ENCODE data around the gene HOXB1.
A peak's percentile ranks its signal among the peaks of the same experiment; 100 is the strongest.

The HOXB1 gene

DNA sequence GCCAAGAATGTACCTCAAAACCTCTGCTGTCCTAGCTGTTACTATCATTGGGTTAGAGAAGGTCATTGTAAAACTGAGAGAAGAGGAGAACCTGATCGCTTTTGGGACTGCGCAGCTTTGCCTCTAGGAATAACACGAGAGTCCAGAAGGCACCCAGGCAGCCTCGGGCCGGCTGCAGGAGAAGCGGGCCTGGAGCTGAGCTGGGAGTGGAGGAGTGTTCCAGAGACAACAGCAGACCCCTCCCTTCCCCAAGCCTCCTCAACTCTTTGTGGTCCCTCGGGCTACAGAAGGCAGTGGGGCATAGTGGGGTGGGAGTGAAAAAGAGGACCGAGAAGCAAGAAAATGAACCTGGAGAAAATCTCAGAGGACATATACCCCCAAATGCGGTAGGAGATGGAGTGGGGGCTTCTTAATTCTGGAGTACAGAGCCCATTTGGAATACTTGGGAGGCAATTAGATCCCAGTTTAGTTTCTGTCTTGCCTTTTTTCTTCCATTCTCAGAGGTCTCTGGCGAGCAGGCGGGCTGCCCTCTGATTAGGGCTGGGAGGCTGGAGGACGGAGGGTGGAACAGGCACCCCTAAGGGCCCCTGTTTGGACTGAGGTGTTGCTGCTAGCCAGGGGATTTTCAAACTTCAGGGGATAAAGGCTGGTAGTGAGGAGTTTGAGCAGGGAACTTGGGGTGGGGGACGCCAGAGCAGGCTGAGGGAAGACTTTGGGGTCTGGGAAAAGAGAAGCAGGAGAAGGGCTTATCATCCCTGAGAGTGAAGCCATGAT lies 27.4 kb upstream of the HOXB1 start:
- H3K27me3 ChIP-seq (ENCODE audit: insufficient read depth, low read length), result peaks cover 100% of the 10 kb centered on the region
- no peaks in the 10 kb centered on the region for H3K36me3 ChIP-seq (ENCODE audit: insufficient read depth, low read length)
- no peaks in the 10 kb centered on the region; the same call in 1 of the 2 replicates for H3K4me1 ChIP-seq (ENCODE audit: insufficient read depth, low read length)
- no peak overlapping the region for H3K9ac ChIP-seq (ENCODE audit: low read depth, low read length)
- H3K4me3 ChIP-seq (ENCODE audit: low read length), result no peak overlapping the region
- H3K27ac ChIP-seq (ENCODE audit: low read depth, low read length), result no peak overlapping the region
- H3K9me3 ChIP-seq (ENCODE audit: insufficient read depth, low read depth, low read length), result no peaks in the 10 kb centered on the region
- WGBS, result 12% methylated on average over 13 of the region's 13 CpGs

DNA sequence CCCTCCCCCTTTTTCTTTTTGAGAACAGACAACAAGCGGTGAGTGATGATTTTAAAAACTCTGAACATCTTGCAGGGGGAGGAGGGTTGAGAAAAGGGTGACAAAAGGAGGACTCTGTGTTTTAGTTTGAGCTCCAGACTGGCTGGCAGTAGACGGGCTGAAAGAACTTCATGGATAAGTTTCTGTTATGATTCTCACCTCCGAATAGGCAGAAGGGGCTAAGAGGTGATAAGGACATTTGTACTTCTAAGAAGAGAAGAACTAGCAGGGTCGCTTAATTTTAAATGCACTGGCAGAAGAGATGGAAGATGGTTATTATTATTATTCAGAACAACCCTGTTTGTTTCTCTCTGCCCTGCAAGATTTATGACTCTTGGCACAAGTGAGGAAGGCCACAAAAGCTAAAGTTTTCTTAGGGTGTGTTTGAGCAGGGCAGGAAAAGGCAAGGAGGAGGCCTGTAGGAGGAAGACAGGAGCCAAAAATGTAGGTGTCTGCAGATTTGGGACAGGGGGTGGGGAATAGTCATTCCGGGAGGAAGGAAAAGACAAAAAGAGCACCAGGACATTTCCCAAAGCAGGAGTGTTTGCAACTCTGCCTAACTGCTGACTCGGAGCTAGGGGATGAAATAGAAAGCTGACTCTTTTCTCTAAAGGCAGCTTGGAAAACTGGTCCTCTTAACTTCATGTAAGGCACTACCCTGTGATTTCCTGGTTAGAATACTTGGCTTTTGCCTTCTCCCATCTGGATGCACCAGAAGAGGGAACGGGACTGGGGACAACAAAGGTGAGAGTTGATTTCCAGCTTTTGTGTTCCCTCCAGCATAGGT lies 26.0 kb upstream of the HOXB1 start:
- WGBS, result 13% methylated on average over 7 of the region's 7 CpGs

DNA sequence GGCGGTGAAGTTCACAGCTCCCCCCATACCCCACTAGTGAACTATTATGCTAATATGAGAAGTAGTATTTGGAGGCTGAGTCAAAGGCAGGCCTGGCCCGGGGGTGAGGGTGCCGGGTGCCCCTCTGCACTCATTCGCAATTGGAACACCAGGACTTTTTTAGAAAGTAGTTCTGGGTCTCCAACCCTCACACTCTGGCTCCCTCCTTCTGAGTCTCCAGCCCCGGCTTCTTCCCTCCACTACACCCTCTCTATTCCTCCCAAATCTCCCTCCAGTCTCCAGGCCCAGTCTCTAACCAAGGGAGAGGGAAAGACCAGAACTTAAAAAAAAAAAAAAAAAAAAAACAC lies 25.4 kb upstream of the HOXB1 start:
- no peaks in the 10 kb centered on the region for H3K9me3 ChIP-seq (ENCODE audit: insufficient read depth, low read depth, low read length)
- WGBS, result 3% methylated on average over 4 of the region's 5 CpGs
- H3K4me3 ChIP-seq (ENCODE audit: low read length), result no peak overlapping the region
- H3K27me3 ChIP-seq (ENCODE audit: insufficient read depth, low read length), result peaks cover 100% of the 10 kb centered on the region
- no peak overlapping the region for H3K27ac ChIP-seq (ENCODE audit: low read depth, low read length)
- H3K36me3 ChIP-seq (ENCODE audit: insufficient read depth, low read length), result no peaks in the 10 kb centered on the region
- H3K4me1 ChIP-seq (ENCODE audit: insufficient read depth, low read length), result peaks cover 8% of the 10 kb centered on the region; the same call in 1 of the 2 replicates
- H3K9ac ChIP-seq (ENCODE audit: low read depth, low read length), result no peak overlapping the region

More for the DNA sequence above, 26.0 kb upstream of the HOXB1 start:
- H3K27me3 ChIP-seq (ENCODE audit: insufficient read depth, low read length), result peaks cover 100% of the 10 kb centered on the region
- H3K27ac ChIP-seq (ENCODE audit: low read depth, low read length), result no peak overlapping the region
- H3K9me3 ChIP-seq (ENCODE audit: insufficient read depth, low read depth, low read length), result no peaks in the 10 kb centered on the region
- H3K4me3 ChIP-seq (ENCODE audit: low read length), result no peak overlapping the region
- no peak overlapping the region for H3K9ac ChIP-seq (ENCODE audit: low read depth, low read length)
- peaks cover 8% of the 10 kb centered on the region; the same call in 1 of the 2 replicates for H3K4me1 ChIP-seq (ENCODE audit: insufficient read depth, low read length)
- no peaks in the 10 kb centered on the region for H3K36me3 ChIP-seq (ENCODE audit: insufficient read depth, low read length)

DNA sequence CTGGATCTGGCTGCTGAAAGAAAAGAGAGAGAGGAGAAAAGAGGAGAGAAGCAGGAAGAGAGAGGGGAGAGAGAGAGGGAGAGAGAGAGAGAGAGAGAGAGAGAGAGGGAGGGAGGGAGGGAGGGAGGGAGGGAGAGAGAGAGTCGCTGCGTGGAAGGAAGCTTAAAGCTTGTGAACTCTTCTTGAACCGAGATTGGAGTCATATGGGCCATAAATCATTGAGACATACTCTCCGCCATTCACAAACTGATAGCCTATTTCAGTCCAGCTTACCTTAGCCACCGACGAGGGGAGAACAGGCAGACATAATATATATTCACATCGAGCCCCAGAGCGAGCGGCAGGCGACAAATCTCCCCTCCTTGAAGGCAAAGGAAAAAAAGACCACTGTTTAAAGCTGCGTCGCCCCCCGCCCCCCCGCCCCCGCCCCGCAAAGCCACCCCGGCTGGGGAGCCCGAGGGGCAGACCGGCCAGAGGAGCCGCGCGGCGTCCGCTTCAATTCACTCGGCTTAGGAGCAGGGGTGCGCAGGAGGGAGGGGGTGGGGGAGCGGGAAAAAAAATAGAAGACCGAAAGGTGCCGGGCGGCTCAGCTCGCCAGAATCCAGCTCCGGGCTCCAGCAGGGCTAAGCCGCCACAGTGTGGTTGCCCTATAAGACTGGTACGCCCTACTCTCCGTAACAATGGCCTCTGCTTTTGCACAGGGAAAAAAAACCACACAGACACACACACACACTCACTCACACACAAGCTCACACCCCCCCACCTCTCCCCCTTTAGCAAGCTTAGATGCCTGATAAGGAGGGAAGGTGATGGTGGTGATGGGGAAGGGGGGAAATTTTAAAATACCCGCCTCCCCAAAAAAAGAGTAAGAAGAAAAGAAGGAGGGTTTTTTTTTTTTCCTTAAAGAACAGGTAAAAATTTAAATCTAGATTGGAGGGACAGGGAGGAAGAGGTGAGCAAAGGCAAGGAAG lies 24.7 kb upstream of the HOXB1 start:
- no peak overlapping the region for H3K27ac ChIP-seq (ENCODE audit: low read depth, low read length)
- H3K36me3 ChIP-seq (ENCODE audit: insufficient read depth, low read length), result no peaks in the 10 kb centered on the region
- under 1% methylated on average over 35 of the region's 36 CpGs for WGBS
- H3K27me3 ChIP-seq (ENCODE audit: insufficient read depth, low read length), result peaks cover 100% of the 10 kb centered on the region
- H3K4me3 ChIP-seq (ENCODE audit: low read length), result peak overlapping the region; percentile 29; the same call in 1 of the 2 replicates
- peaks cover 8% of the 10 kb centered on the region for H3K4me1 ChIP-seq (ENCODE audit: insufficient read depth, low read length)
- H3K9ac ChIP-seq (ENCODE audit: low read depth, low read length), result no peak overlapping the region
- no peaks in the 10 kb centered on the region for H3K9me3 ChIP-seq (ENCODE audit: insufficient read depth, low read depth, low read length)

DNA sequence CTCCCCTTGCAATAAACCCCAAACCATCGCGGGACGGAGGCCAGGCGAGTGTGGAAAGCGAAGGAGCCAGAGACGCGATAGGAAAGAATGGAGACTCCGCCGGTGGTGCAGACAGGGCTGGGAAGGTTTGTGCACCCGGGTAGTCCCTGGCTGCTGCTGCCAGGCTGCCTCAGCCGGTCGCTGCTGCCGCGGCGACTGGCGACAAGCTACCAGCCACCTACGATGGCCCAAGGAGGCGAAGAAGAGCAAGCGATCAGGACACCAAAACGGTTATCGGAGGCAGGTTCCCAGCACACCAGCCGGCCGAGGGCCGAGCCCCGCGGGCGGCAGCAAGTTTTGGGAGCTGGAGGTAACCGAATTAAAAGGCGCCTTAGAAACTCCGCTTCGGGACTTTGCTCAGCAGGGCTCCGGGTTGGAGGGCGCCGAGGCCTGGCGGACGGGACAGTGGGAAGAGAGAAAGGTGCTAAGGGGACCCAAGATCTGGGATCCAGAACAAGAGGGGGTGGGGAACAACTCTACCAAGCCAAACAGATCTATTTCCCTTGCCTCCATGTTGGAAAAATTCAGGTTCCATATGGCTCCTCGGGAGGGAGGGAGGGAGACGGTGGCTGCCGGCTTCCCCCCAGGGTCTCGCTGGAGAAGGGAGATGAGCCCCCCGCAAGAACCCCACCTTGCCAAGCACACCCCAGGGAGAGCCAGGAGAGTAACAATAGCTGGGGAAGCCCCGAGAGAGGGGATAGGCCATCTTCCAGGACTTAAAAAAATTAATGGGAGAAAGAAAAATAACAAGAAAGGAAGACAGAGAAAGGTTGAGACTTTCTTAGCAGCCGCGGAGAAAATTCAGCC lies 23.8 kb upstream of the HOXB1 start:
- 1% methylated on average over 42 of the region's 44 CpGs for WGBS
- Histone ChIP-seq H3K4me3 (ENCODE audit: low read length) (peak overlapping the region; percentile 29), H3K27ac (ENCODE audit: low read depth, low read length) (no peak overlapping the region), H3K9ac (ENCODE audit: low read depth, low read length) (no peak overlapping the region; the same call in 1 of the 2 replicates), H3K27me3 (ENCODE audit: insufficient read depth, low read length) (peaks cover 100% of the 10 kb centered on the region), H3K4me1 (ENCODE audit: insufficient read depth, low read length) (peaks cover 13% of the 10 kb centered on the region), H3K36me3 (ENCODE audit: insufficient read depth, low read length) (no peaks in the 10 kb centered on the region), H3K9me3 (ENCODE audit: insufficient read depth, low read depth, low read length) (no peaks in the 10 kb centered on the region)

DNA sequence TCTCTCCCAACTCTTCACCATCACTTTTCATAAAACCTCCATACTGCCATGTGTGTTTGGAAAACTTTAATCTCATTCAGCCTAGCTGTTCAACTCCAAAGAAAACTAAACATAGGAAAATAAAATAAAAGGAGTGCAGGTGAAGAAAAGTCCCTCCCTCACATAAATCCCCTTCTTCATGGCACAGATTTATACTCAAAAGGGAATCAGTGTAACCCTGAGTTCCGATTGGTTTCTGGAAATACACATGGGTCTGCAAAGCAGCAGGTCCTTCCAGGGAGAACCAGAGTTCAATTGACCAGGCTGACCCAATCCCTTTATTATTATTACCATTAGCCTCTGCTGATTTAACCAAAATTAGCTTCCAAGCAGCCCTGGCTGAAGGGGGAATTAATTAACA lies 23.0 kb upstream of the HOXB1 start:
- H3K9me3 ChIP-seq (ENCODE audit: insufficient read depth, low read depth, low read length), result no peaks in the 10 kb centered on the region
- H3K27ac ChIP-seq (ENCODE audit: low read depth, low read length), result no peak overlapping the region
- 22% methylated on average over 1 of the region's 1 CpG for WGBS
- H3K36me3 ChIP-seq (ENCODE audit: insufficient read depth, low read length), result no peaks in the 10 kb centered on the region
- peaks cover 100% of the 10 kb centered on the region for H3K27me3 ChIP-seq (ENCODE audit: insufficient read depth, low read length)
- H3K9ac ChIP-seq (ENCODE audit: low read depth, low read length), result no peak overlapping the region
- H3K4me3 ChIP-seq (ENCODE audit: low read length), result no peak overlapping the region; the same call in 1 of the 2 replicates
- H3K4me1 ChIP-seq (ENCODE audit: insufficient read depth, low read length), result peaks cover 21% of the 10 kb centered on the region

DNA sequence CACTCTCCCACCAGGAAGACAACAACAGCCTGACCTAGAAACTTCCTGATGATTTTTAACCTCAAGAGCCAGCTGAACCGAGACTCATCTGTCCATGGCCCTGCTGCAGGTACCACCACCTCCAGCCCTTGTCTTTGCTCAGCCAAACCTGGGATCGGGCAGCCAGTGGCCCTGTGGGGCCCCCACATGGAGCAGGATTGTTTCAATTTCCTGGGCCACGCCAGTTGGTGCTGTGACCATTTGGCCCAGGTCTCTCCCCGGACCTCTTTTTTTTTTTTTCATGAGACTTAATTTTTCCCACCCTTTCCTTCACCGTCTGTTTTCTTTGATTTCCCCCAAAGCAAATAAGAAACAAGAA lies 22.4 kb upstream of the HOXB1 start:
- Histone ChIP-seq H3K27ac (ENCODE audit: low read depth, low read length) (no peak overlapping the region), H3K4me3 (ENCODE audit: low read length) (no peak overlapping the region), H3K27me3 (ENCODE audit: insufficient read depth, low read length) (peaks cover 100% of the 10 kb centered on the region), H3K4me1 (ENCODE audit: insufficient read depth, low read length) (peaks cover 26% of the 10 kb centered on the region), H3K9ac (ENCODE audit: low read depth, low read length) (no peak overlapping the region), H3K9me3 (ENCODE audit: insufficient read depth, low read depth, low read length) (no peaks in the 10 kb centered on the region), H3K36me3 (ENCODE audit: insufficient read depth, low read length) (no peaks in the 10 kb centered on the region)
- WGBS, result 18% methylated on average over 5 of the region's 5 CpGs

DNA sequence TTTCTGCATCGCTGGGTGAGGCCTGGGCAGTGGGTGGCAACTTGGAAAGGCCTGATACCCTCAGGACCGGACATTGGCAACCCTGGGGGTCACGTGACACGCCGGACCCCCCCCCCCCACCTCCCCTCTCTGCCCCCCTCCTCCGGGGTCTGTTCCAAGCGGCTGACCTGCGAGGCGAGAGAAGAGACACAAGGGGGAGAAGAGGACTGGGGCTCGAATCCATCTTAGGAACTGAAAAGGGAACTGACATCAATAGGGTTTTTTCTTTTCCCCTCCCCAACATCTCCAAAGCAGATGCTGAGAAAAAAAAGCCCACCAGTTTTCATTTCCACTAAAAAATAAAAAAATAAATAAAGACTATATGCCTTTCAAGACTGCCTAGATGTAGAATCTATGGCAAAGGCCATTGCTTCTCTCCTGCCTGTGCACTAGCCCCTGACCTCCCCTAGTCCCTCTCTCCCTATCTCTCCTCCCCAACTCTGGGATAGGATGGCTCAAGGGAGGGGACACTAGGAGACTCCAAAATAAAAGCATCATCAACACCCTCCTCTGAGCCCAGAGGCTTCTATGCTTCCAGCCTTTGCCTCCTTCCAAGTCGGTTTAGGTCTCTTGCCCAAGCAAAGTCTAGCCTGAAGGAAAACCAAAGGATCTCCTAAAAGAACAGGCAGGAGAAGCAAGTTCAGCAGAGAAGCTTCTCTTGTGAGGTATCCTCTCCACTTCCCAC lies 21.8 kb upstream of the HOXB1 start:
- peaks cover 100% of the 10 kb centered on the region for H3K27me3 ChIP-seq (ENCODE audit: insufficient read depth, low read length)
- no peaks in the 10 kb centered on the region for H3K9me3 ChIP-seq (ENCODE audit: insufficient read depth, low read depth, low read length)
- H3K4me3 ChIP-seq (ENCODE audit: low read length), result no peak overlapping the region
- H3K27ac ChIP-seq (ENCODE audit: low read depth, low read length), result no peak overlapping the region
- H3K36me3 ChIP-seq (ENCODE audit: insufficient read depth, low read length), result no peaks in the 10 kb centered on the region
- peaks cover 31% of the 10 kb centered on the region for H3K4me1 ChIP-seq (ENCODE audit: insufficient read depth, low read length)
- H3K9ac ChIP-seq (ENCODE audit: low read depth, low read length), result no peak overlapping the region
- 5% methylated on average over 6 of the region's 11 CpGs for WGBS

DNA sequence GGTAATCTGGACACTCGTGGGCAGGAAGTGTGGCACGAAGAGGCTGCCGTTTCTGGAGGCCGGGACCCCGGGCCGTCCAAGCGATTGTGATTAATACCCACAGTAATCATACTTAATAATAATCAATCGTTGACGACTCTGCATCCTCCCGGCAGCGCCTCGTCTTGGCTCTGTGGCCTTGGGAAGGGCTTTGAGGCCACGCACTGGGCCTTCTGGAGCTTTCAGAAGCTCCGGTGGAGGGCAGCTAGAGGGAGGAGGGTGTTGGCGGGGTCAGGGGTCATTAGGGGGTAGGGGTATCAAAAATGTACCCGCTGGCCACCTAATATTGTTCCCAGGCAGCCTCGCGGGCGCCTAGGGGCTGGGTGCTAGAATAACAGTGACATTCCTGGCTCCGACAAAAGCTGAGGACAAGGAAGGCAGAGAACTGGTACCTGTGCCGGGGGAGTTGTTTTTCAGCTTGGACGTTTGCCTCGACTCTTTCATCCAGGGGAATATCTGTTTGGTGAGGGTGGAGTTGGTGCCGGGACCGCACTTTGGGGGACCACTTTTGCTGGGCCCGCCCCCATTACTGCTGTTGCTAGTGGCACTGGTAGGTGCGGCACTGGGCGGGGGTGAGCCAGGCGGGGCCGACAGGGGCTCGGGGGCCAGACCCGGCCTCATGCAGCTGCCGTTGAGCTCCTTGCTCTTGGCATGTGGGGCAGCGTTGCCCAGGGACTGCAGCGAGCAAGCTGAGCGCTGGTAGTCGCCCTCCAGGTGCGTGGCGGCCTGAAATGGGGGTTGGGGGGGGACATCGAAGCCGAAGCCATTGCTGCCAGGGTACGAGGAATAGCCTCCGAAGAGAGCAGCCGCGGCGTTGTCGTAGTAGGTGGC lies 21.0 kb upstream of the HOXB1 start:
- Histone ChIP-seq H3K4me1 (ENCODE audit: insufficient read depth, low read length) (peaks cover 39% of the 10 kb centered on the region), H3K9ac (ENCODE audit: low read depth, low read length) (no peak overlapping the region), H3K36me3 (ENCODE audit: insufficient read depth, low read length) (no peaks in the 10 kb centered on the region), H3K27me3 (ENCODE audit: insufficient read depth, low read length) (peaks cover 100% of the 10 kb centered on the region), H3K9me3 (ENCODE audit: insufficient read depth, low read depth, low read length) (no peaks in the 10 kb centered on the region), H3K27ac (ENCODE audit: low read depth, low read length) (no peak overlapping the region), H3K4me3 (ENCODE audit: low read length) (no peak overlapping the region)
- WGBS, result 6% methylated on average over 47 of the region's 47 CpGs
